HG03095 (cell line): ENCODE measurements around the gene GEN1.
A peak's percentile ranks its signal among the peaks of the same experiment; 100 is the strongest.

Experiments
- ATAC-seq: cut with Tn5 transposase; IDR thresholded peaks from one replicate; pipeline ENCODE4 v1.9.1; 2021; ENCODE audit warnings: moderate library complexity; ENCODE audit not compliant: unreplicated experiment

The GEN1 gene

DNA sequence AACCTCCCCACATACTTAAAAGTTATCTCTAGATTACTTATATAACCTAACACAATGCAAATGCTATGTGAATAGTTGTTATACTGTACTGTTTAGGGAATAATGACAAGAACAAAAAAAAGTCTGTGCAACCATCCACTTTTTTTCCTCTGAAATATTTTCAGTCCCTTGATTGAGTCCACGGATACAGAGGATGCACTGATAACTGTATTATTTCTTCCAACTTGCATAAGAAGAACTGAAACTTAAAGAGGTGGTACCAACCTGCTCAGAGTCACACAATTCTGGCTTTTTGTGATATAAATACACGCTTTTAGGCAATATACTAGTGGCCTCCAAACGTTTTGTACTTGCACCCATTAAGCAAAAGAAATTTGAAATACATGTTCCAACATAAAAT is 1.7 kb upstream of the GEN1 start:
- ATAC-seq, result no peak

GRCh38 chr2:17752892-17753802 is 791 bp upstream of the GEN1 start:
- ATAC-seq, result peak; percentile 35

DNA sequence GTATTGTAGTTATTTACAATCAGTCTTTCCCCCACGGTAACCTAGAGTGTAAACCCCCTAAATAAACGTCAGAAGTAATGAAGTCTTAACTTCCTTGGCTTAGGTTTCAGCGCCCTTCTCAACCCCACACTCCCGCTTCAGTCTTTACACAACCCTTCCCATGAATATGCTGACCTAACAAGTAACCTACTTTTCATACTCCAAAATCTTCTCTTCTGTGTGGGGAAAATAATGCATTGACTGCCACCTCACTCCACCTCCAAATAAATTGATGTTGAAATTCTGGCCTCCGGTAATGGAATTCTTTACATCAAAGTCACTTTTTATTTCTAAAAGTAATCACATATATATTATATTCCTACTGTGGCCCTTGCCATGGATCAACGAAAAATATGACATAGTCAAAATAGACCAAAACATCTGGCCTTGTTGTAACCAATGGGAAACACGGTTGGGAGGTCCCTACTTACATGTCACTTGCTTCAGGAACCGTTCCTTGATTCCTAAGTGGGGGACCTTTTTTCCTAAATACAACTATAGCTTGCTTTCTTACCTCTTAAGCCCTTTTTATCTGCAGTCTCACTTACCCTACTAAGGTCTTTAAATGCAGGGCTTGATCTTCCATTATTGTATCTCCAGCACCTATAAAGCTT is 961 bp downstream of the GEN1 start:
- no peak for ATAC-seq

GRCh38 chr2:17756668-17757067 is 2.7 kb downstream of the GEN1 start:
- no peak for ATAC-seq

- no peak for ATAC-seq
Measured at GRCh38 chr2:17757321-17757720, 3.4 kb downstream of the GEN1 start.

GRCh38 chr2:17758118-17758517 is 4.2 kb downstream of the GEN1 start:
- ATAC-seq, result no peak

GRCh38 chr2:17759805-17760204 is 5.9 kb downstream of the GEN1 start:
- ATAC-seq, result no peak

GRCh38 chr2:17762451-17762850 is 8.5 kb downstream of the GEN1 start:
- no peak for ATAC-seq

- ATAC-seq, result no peak
Measured at GRCh38 chr2:17763641-17764333, 9.8 kb downstream of the GEN1 start.

DNA sequence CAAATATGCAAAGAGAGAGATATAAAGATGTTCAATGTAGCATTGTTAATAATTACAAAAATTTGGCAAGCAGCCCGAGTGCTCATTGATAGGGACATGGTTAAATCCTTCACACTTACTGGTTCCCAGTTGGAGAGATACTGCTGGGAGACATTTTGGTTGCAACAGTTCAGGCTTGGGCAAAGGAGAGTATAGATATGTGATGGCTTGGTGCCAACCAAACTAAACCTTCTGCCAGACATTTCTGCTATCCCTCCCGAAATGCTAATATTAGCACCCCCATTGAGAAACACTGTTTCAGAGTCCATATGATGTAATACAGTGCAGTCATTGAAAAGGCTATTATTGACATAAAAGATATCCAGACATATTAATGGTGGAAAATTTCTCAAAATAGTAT is 11.5 kb downstream of the GEN1 start:
- ATAC-seq, result no peak

GRCh38 chr2:17768894-17769293 is 15.0 kb downstream of the GEN1 start:
- no peak for ATAC-seq

GRCh38 chr2:17771956-17772355 is 18.0 kb downstream of the GEN1 start:
- ATAC-seq, result no peak

- no peak for ATAC-seq
Measured at GRCh38 chr2:17772532-17772931, 18.6 kb downstream of the GEN1 start.

DNA sequence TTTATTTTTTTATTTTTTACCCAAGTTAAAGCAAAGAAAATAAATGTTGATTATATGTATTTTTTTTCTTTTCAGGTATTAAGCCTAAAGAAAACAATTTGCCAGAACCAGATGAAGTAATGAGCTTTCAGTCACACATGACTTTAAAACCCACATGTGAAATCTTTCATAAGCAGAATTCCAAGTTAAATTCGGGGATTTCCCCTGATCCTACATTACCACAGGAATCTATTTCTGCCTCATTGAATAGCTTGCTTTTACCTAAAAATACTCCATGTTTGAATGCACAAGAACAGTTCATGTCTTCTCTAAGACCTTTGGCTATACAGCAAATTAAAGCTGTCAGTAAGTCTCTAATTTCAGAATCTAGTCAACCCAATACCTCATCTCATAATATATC is 26.6 kb downstream of the GEN1 start:
- ATAC-seq, result no peak

DNA sequence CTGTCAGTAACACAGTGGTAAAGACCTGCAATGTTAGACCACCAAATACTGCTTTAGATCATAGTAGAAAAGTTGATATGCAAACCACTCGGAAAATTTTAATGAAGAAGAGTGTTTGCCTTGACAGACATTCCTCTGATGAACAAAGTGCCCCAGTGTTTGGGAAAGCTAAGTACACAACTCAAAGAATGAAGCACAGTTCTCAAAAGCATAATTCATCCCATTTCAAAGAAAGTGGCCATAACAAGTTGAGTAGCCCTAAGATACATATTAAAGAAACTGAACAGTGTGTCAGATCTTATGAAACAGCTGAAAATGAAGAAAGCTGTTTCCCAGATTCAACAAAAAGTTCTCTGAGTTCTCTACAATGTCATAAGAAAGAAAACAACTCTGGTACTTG is 27.5 kb downstream of the GEN1 start:
- ATAC-seq, result no peak

- ATAC-seq, result no peak
Measured at GRCh38 chr2:17786727-17787126, 32.8 kb downstream of the GEN1 start.

GRCh38 chr2:17788773-17789172 is 34.8 kb downstream of the GEN1 start:
- ATAC-seq, result no peak

DNA sequence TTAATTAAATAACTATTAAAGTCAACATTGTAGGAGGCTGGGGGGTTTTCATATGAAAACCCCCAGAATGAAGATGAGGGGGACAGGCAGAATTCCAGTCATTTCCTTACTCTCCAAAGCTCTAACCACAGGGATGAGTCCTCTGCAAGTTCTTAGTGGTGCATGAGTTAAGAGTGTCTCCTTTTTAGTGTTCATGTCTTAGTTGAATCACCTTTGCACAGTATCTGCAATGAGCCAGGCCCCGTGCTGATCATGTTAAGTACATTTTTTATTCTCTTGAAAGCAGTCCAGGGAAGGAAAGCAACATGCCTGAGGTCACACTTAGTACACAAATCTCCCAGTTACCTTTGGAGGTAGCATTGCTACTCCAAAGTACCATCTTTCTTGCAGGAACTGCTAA is 36.6 kb downstream of the GEN1 start:
- ATAC-seq, result no peak

GRCh38 chr2:17791121-17791816 is 37.3 kb downstream of the GEN1 start:
- ATAC-seq, result no peak

DNA sequence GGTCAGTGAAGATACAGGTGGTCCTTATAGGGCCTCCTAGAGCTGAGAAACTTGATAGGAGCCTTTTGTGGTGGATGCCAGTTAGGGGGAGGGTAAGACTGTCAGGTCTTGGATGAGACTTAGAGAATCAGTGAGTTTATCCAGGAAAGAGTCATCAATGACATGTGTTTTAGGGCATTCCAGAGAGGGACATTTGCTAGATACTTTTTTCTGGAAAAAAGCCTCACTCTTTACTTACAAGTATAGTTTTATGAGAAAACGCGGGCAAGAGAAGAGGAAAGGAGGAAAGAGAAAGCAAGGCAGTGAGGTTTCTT is 37.8 kb downstream of the GEN1 start:
- no peak for ATAC-seq

- ATAC-seq, result no peak
Measured at GRCh38 chr2:17792515-17792914, 38.6 kb downstream of the GEN1 start.
